Stimulated activated naive CD8-positive, alpha-beta T cell treated with anti-CD3 and anti-CD28 coated beads, Interleukin-15, Interleukin-2, amounts not matched to agents 100 ng/mL and 50 ng/mL, for 24 hours (primary cell): ENCODE measurements around the gene ZNF385C.
"Not testable (repeated sequence)": the region's sequence is repeated elsewhere in the genome, so short reads cannot be mapped to it uniquely, and the experiment has no call there.

Source experiments
- H3K27ac Mint-ChIP-seq: one replicate; pipeline ENCODE4 v1.8.0; 2021; ENCODE audit warnings: mild to moderate bottlenecking, mixed read lengths
- H3K27me3 Mint-ChIP-seq: one replicate; pipeline ENCODE4 v1.8.0; 2021; ENCODE audit warnings: mixed read lengths
- H3K36me3 Mint-ChIP-seq: one replicate; pipeline ENCODE4 v1.8.0; 2021; ENCODE audit warnings: low read depth, mixed read lengths
- H3K4me1 Mint-ChIP-seq: one replicate; pipeline ENCODE4 v1.8.0; 2021; ENCODE audit warnings: low read depth, mixed read lengths
- H3K4me3 Mint-ChIP-seq: one replicate; pipeline ENCODE4 v1.8.0; 2021; ENCODE audit warnings: mild to moderate bottlenecking, mixed read lengths
- H3K9me3 Mint-ChIP-seq: one replicate; pipeline ENCODE4 v1.8.0; 2021; ENCODE audit warnings: mixed read lengths

Gene ZNF385C

DNA sequence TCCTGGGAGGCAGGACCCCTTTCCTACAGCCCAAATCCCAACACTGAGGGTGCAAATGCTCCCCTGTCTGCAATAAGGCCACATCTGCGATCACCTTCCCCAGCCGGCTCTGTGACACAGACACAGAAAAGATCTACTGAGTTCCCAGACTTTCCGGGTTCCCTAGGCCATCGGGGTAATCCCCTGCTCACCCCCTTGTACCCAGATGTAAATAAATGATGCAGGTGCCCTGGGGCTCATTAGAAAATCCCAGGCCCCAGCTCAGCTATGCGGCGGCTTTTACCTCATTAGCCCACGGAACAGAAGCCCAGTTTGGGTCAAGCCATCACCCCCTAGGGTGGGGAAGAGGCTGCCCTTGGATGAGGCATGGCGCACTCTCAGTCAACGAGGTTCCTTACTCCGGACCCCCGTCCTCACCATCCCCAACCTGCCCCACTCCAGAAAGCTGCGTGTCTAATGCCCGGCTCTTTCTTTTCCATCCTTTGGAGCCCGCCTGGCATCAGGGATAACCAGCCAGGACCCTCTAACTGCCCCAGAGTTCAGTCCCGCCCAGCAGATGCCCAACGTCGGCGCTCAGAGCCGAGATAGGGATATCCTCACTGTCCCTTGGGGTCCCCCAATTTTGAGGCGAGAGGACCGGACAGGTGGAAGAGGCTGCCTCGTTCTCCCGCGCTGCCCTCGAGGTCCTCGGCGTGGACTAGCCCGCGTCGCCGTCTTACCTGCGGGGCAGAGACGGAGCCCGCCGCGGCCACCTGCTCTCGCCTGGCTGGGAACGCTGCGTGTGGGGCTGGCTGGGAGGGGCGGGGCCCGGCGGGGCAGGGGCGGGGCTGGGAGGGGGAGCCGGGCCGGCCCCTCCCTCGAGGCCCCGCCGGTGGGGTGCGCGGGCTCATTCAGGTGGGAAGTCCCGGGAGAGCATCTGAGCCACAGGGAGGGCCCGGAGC lies at the start of gene ZNF385C:
Gene ZNF385C (minus strand): TSS at position 783 of the 941 bp plus-strand sequence. CDS start 35,417 bp downstream, outside the sequence.
- Mint-ChIP-seq H3K27me3 (peaks cover 23% of the 10 kb centered on the region), H3K4me1 (peaks cover 7% of the 10 kb centered on the region), H3K4me3 (peak within 1 kb of the TSS; percentile 26), H3K9me3 (no peaks in the 10 kb centered on the region), H3K27ac (no peak within 1 kb of the TSS), H3K36me3 (no peaks in the 10 kb centered on the region)

- no peak overlapping the region for H3K4me3 Mint-ChIP-seq
- no peaks in the 10 kb centered on the region for H3K9me3 Mint-ChIP-seq
- peaks cover 32% of the 10 kb centered on the region for H3K36me3 Mint-ChIP-seq
- H3K4me1 Mint-ChIP-seq: peaks cover 30% of the 10 kb centered on the region
- H3K27ac Mint-ChIP-seq: peak overlapping the region; percentile 45
- no peaks in the 10 kb centered on the region for H3K27me3 Mint-ChIP-seq
Observed at GRCh38 chr17:42146911-42147607, 48.8 kb upstream of the ZNF385C start.

- H3K36me3 Mint-ChIP-seq: peaks cover 35% of the 10 kb centered on the region
- H3K9me3 Mint-ChIP-seq, H3K4me3 Mint-ChIP-seq, H3K27me3 Mint-ChIP-seq: not testable (repeated sequence)
- peaks cover 19% of the 10 kb centered on the region for H3K4me1 Mint-ChIP-seq
- H3K27ac Mint-ChIP-seq: peak overlapping the region; percentile 16
Observed at GRCh38 chr17:42143138-42143537, 44.9 kb upstream of the ZNF385C start.

DNA sequence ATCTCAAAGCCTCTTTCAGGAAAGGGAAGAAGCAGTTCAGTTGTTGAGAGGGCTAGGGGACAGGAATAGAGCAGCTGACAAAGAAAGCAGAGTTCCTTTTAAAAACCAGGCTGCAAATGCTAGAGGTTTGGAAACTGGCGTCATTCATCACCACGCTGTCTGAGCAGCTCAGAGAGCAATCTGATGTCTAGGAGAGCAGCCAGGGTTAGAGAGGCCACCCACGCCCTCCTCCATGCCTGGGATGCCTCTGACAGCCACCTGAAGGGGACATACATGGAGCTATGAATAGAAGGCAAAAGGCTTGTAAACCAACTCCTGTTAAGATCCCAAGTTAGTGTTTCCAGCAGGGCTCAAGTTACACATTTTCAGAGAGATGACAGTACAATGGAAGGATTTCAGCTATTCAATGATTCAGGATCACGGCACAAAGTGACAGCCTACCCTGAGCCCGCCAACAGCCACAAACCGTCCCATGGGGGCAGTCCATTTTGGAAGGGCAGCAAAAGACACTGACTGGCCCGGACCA lies 44.2 kb upstream of the ZNF385C start:
- no peaks in the 10 kb centered on the region for H3K27me3 Mint-ChIP-seq
- peaks cover 32% of the 10 kb centered on the region for H3K36me3 Mint-ChIP-seq
- H3K4me3 Mint-ChIP-seq: no peak overlapping the region
- H3K27ac Mint-ChIP-seq: no peak overlapping the region
- H3K4me1 Mint-ChIP-seq: peaks cover 21% of the 10 kb centered on the region
- no peaks in the 10 kb centered on the region for H3K9me3 Mint-ChIP-seq

DNA sequence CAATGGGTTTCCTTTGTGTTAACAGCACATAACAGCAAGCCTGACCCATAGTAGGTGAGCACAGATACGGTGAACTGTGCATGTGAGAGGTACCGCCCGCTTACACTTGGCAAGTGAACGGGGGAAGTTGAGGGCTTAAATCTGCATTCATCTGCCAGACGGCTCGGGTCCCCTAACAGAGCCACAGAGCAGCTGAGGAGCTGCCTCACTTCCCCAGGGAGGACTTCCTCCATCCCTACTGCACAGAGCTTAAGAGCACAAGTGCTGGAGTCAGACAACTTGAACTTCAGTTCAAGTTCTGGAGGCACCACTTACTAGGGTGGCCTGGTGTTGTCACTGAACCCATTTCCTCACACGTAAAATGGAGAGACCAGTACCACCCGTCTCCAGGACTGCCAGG lies 43.1 kb upstream of the ZNF385C start:
- no peak overlapping the region for H3K27ac Mint-ChIP-seq
- H3K4me1 Mint-ChIP-seq: peaks cover 27% of the 10 kb centered on the region
- H3K36me3 Mint-ChIP-seq: peaks cover 38% of the 10 kb centered on the region
- no peaks in the 10 kb centered on the region for H3K9me3 Mint-ChIP-seq
- H3K4me3 Mint-ChIP-seq: no peak overlapping the region
- H3K27me3 Mint-ChIP-seq: no peaks in the 10 kb centered on the region

DNA sequence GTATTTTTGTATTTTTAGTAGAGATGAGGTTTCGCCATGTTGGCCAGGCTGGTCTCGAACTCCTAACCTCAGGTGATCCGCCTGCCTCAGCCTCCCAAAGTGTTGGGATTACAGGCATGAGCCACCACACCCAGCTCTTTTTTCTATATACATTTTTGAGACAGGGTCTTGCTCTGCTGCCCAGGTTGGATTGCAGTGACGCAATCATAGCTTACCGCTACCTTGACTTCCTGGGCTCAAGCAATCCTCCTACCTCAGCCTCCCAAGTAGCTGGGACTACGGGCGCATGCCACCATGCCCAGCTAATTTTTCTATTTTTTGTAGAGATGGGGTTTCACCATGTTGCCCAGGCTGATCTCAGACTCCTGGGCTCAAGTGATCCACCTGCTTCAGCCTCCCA lies 42.4 kb upstream of the ZNF385C start:
- H3K36me3 Mint-ChIP-seq: peaks cover 37% of the 10 kb centered on the region
- not testable (repeated sequence) for H3K9me3 Mint-ChIP-seq, H3K27me3 Mint-ChIP-seq, H3K27ac Mint-ChIP-seq, H3K4me3 Mint-ChIP-seq
- H3K4me1 Mint-ChIP-seq: peaks cover 33% of the 10 kb centered on the region

DNA sequence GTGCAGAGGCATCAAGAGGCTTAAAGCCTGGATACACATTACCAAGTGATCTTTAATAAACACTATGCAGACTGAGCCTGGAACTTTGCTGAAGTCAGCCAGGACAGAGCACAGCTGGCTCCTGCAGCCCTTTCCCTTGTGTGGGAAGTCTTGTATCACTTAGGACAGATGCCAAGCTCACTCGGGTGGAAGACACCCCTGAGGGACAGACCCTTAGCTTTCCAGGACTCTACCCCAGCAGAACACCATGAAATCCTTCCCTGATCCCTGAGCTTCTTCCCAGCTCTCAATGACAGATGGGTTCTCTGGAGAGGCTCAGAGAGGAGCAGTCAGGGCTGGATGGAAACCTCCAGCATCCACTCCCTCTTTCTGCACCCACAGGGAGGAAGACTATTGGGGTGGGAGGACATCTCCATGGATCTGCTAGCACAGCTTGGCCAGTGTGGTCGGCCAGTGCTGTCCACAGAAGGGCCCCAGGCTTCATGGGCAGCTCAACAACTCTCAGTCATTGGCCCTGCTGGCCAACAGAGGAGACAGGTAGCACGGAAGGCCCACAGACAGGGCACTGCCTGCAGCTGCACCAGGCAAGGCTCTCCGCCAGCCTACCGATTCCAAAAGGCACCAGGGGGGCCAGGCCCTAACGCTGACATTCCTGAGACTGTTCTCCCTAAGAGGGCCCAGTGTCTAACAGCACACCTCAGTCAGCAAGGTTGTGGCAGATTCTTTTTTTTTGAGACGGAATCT lies 40.6 kb upstream of the ZNF385C start:
- Mint-ChIP-seq H3K27ac (no peak overlapping the region), H3K36me3 (peaks cover 40% of the 10 kb centered on the region), H3K4me3 (no peak overlapping the region), H3K4me1 (peaks cover 44% of the 10 kb centered on the region), H3K27me3 (no peaks in the 10 kb centered on the region), H3K9me3 (no peaks in the 10 kb centered on the region)

- peaks cover 52% of the 10 kb centered on the region for H3K4me1 Mint-ChIP-seq
- H3K27me3 Mint-ChIP-seq: no peaks in the 10 kb centered on the region
- H3K36me3 Mint-ChIP-seq: peaks cover 27% of the 10 kb centered on the region
- H3K27ac Mint-ChIP-seq: no peak overlapping the region
- no peak overlapping the region for H3K4me3 Mint-ChIP-seq
- no peaks in the 10 kb centered on the region for H3K9me3 Mint-ChIP-seq
Observed at GRCh38 chr17:42136654-42137051, 38.4 kb upstream of the ZNF385C start.

GRCh38 chr17:42135664-42136653 lies 37.7 kb upstream of the ZNF385C start:
- no peak overlapping the region for H3K4me3 Mint-ChIP-seq

DNA sequence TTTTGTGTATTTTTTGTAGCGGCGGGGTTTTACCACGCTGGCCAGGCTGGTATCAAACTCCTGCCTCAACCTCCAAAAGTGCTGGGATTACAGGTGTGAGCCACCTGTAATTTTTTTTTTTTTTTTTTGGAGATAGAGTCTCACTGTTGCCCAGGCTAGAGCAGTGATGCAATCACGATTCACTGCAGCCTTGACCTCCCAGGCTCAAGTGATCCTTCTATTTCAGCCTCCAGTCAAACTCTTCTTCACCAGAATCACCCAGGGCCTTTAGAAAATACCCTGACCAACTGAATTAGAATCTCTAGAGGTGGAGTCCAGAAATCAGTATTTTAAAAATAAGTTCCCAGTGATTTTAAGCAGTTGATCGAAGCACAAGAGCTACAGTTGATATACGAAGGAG lies 36.9 kb upstream of the ZNF385C start:
- Mint-ChIP-seq H3K4me1 (peaks cover 61% of the 10 kb centered on the region), H3K27ac (peak overlapping the region; percentile 26), H3K36me3 (peaks cover 30% of the 10 kb centered on the region), H3K9me3 (no peaks in the 10 kb centered on the region), H3K4me3 (no peak overlapping the region), H3K27me3 (no peaks in the 10 kb centered on the region)

More at GRCh38 chr17:42135664-42136653, 37.7 kb upstream of the ZNF385C start:
- Mint-ChIP-seq H3K27ac (peak overlapping the region; percentile 26), H3K27me3 (no peaks in the 10 kb centered on the region), H3K9me3 (no peaks in the 10 kb centered on the region), H3K36me3 (peaks cover 25% of the 10 kb centered on the region), H3K4me1 (peaks cover 58% of the 10 kb centered on the region)

DNA sequence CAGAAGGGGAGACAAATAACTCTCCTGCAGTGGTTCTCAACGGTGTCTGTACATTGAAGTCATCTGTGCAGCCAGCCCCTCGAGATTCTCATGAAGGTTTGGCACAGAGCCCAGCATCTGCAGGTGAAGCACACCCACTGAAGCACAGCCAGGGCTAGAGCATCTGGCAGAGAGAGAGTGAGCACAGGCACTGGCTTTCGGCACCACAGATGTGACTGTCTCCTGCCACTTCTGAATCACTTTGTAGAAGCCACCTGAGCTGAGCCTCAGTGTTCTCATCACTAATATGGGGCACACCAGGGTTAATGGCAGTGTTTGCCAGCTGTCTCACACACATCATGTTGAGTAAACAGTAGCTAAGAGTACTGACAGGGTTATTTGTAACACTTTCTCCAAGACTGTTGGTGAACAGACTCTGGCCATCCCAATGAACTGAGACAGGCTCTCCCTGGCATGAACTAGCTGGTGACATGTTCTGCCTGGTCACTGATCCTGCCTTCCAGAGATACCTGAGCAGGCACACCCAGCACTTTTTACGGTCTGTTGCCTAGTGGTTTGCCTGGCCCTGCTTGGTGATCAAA lies 35.3 kb upstream of the ZNF385C start:
- peaks cover 41% of the 10 kb centered on the region for H3K36me3 Mint-ChIP-seq
- H3K9me3 Mint-ChIP-seq: no peaks in the 10 kb centered on the region
- peak overlapping the region; percentile 25 for H3K4me3 Mint-ChIP-seq
- no peaks in the 10 kb centered on the region for H3K27me3 Mint-ChIP-seq
- H3K27ac Mint-ChIP-seq: peak overlapping the region; percentile 82
- H3K4me1 Mint-ChIP-seq: peaks cover 65% of the 10 kb centered on the region

GRCh38 chr17:42132941-42133340 lies 34.7 kb upstream of the ZNF385C start:
- H3K36me3 Mint-ChIP-seq: peaks cover 45% of the 10 kb centered on the region
- no peaks in the 10 kb centered on the region for H3K27me3 Mint-ChIP-seq
- peaks cover 69% of the 10 kb centered on the region for H3K4me1 Mint-ChIP-seq

GRCh38 chr17:42131981-42132432 lies 33.7 kb upstream of the ZNF385C start:
- H3K27ac Mint-ChIP-seq: no peak overlapping the region
- H3K4me3 Mint-ChIP-seq: no peak overlapping the region

More at GRCh38 chr17:42132941-42133340, 34.7 kb upstream of the ZNF385C start:
- Mint-ChIP-seq H3K9me3 (no peaks in the 10 kb centered on the region), H3K4me3 (peak overlapping the region; percentile 25), H3K27ac (peak overlapping the region; percentile 82)

More at GRCh38 chr17:42131981-42132432, 33.7 kb upstream of the ZNF385C start:
- H3K27me3 Mint-ChIP-seq: no peaks in the 10 kb centered on the region
- H3K4me1 Mint-ChIP-seq: peaks cover 69% of the 10 kb centered on the region
- no peaks in the 10 kb centered on the region for H3K9me3 Mint-ChIP-seq
- H3K36me3 Mint-ChIP-seq: peaks cover 46% of the 10 kb centered on the region
